A673 (cell line): ENCODE measurements around the gene OLA1.

ENCODE experiments used
- CTCF ChIP-seq: fragments of 300-800, 200-600 bp; sonication (generic); conservative IDR thresholded peaks from 2 replicates; pipeline ENCODE4 v1.5.1; 2017; ENCODE audit warnings: low read depth, mild to moderate bottlenecking, antibody characterized with exemption, low read length, moderate library complexity, mixed read lengths
- EZH2 ChIP-seq: fragments of 200-600 bp; sonication (generic); IDR thresholded peaks from 2 replicates; pipeline ENCODE4 v1.6.1; 2017; ENCODE audit warnings: borderline replicate concordance, low read depth, mild to moderate bottlenecking, mixed read lengths, antibody characterized with exemption, low read length; ENCODE audit not compliant: poor library complexity, severe bottlenecking

- TF ChIP-seq EZH2: no peak
- TF ChIP-seq CTCF: no peak
Observed at GRCh38 chr2:174121612-174122011, 126.7 kb downstream of the OLA1 start.
